Measurements from ENCODE around the gene PRKACG.

Gene PRKACG

GRCh38 chr9:68978501-68978900 is 35.4 kb downstream of the PRKACG start:
- Histone ChIP-seq H3K9me3 (ENCODE audit: insufficient read depth, low read length) (no peaks in the 10 kb centered on the region), H3K9ac (ENCODE audit: low read length) (no peak overlapping the region), H3K27ac (ENCODE audit: low read depth, low read length) (no peak overlapping the region), H3K4me3 (ENCODE audit: insufficient read depth, low read length, poor library complexity, severe bottlenecking) (no peak overlapping the region), H3K9me2 (replicated peaks; ENCODE audit: insufficient read depth, low read length) (no peaks in the 10 kb centered on the region), H3K36me3 (ENCODE audit: low read length) (no peaks in the 10 kb centered on the region), H3K79me2 (ENCODE audit: insufficient read depth, low read length) (no peaks in the 10 kb centered on the region), H4K20me1 (ENCODE audit: low read depth, low read length) (no peaks in the 10 kb centered on the region), H3F3A (ENCODE audit: insufficient read depth) (no peaks in the 10 kb centered on the region), H2AFZ (ENCODE audit: low read depth, low read length, severe bottlenecking) (no peak overlapping the region), H3K27me3 (ENCODE audit: low read length) (no peaks in the 10 kb centered on the region), H3K4me2 (ENCODE audit: low read depth, low read length, poor library complexity, severe bottlenecking) (no peak overlapping the region)
- TF ChIP-seq EZH2phosphoT487 (conservative IDR thresholded peaks at IDR 0.05; ENCODE audit: low read length) = no peak
- no peak for TF ChIP-seq CTCF (IDR thresholded peaks at IDR 0.05; ENCODE audit: insufficient read depth, low read length, poor library complexity, severe bottlenecking)

GRCh38 chr9:68978066-68978465 is 35.8 kb downstream of the PRKACG start:
- no peaks in the 10 kb centered on the region for H3F3A ChIP-seq (ENCODE audit: insufficient read depth)
- TF ChIP-seq CTCF (IDR thresholded peaks at IDR 0.05; ENCODE audit: insufficient read depth, low read length, poor library complexity, severe bottlenecking) (no peak), EZH2phosphoT487 (conservative IDR thresholded peaks at IDR 0.05; ENCODE audit: low read length) (no peak)
- H3K9me3 ChIP-seq (ENCODE audit: insufficient read depth, low read length) = no peaks in the 10 kb centered on the region
- no peak overlapping the region for H3K4me2 ChIP-seq (ENCODE audit: low read depth, low read length, poor library complexity, severe bottlenecking)
- no peaks in the 10 kb centered on the region for H3K27me3 ChIP-seq (ENCODE audit: low read length)
- no peak overlapping the region for H3K9ac ChIP-seq (ENCODE audit: low read length)
- H3K36me3 ChIP-seq (ENCODE audit: low read length) = no peaks in the 10 kb centered on the region
- H2AFZ ChIP-seq (ENCODE audit: low read depth, low read length, severe bottlenecking) = no peak overlapping the region
- H3K79me2 ChIP-seq (ENCODE audit: insufficient read depth, low read length) = no peaks in the 10 kb centered on the region
- H4K20me1 ChIP-seq (ENCODE audit: low read depth, low read length) = no peaks in the 10 kb centered on the region
- H3K9me2 ChIP-seq (replicated peaks; ENCODE audit: insufficient read depth, low read length) = no peaks in the 10 kb centered on the region
- H3K4me3 ChIP-seq (ENCODE audit: insufficient read depth, low read length, poor library complexity, severe bottlenecking) = no peak overlapping the region
- H3K27ac ChIP-seq (ENCODE audit: low read depth, low read length) = no peak overlapping the region

GRCh38 chr9:68975365-68976043 is 38.4 kb downstream of the PRKACG start:
- H4K20me1 ChIP-seq (ENCODE audit: low read depth, low read length) = no peaks in the 10 kb centered on the region
- no peak overlapping the region for H3K4me3 ChIP-seq (ENCODE audit: insufficient read depth, low read length, poor library complexity, severe bottlenecking)
- TF ChIP-seq EZH2phosphoT487 (conservative IDR thresholded peaks at IDR 0.05; ENCODE audit: low read length) (no peak), CTCF (IDR thresholded peaks at IDR 0.05; ENCODE audit: insufficient read depth, low read length, poor library complexity, severe bottlenecking) (no peak)
- no peaks in the 10 kb centered on the region for H3K27me3 ChIP-seq (ENCODE audit: low read length)
- no peaks in the 10 kb centered on the region for H3K79me2 ChIP-seq (ENCODE audit: insufficient read depth, low read length)
- H3K9me3 ChIP-seq (ENCODE audit: insufficient read depth, low read length) = no peaks in the 10 kb centered on the region
- H3K4me2 ChIP-seq (ENCODE audit: low read depth, low read length, poor library complexity, severe bottlenecking) = no peak overlapping the region
- no peak overlapping the region for H2AFZ ChIP-seq (ENCODE audit: low read depth, low read length, severe bottlenecking)
- H3K36me3 ChIP-seq (ENCODE audit: low read length) = no peaks in the 10 kb centered on the region
- H3K9ac ChIP-seq (ENCODE audit: low read length) = no peak overlapping the region
- H3F3A ChIP-seq (ENCODE audit: insufficient read depth) = no peaks in the 10 kb centered on the region
- H3K9me2 ChIP-seq (replicated peaks; ENCODE audit: insufficient read depth, low read length) = no peaks in the 10 kb centered on the region
- no peak overlapping the region for H3K27ac ChIP-seq (ENCODE audit: low read depth, low read length)
